Activated CD4-positive, alpha-beta T cell treated with anti-CD3 and anti-CD28 coated beads, Interleukin-2, amount 50 U/mL, for 4 hours (primary cell): ENCODE results near the gene EHF.
"Not testable (repeated sequence)": the region's sequence is repeated elsewhere in the genome, so short reads cannot be mapped to it uniquely, and the experiment has no call there.

Source experiments
- DNase-seq, 2 experiments: peaks; one replicate each; pipeline ENCODE4 v3.0.0-alpha.2; 2020

Gene EHF

DNA sequence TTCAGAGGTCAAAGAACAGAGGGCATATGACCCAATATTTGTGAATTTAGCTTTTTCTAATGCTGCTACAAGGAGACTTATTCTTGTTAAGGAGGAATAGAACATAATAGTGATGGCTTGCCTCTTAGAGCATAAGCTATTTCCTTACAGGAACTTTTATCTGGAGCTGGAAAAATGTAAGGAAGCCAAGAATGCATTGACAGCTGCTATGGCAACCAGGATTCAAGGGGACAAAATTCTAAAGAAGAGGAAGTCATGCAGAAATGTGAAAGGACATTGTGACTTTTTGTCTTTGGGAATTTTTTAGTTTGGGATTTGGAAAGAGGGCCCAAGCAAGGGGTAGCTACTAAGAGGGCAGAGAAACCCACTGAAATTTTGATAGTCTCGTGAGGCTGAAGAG is 51.1 kb downstream of the EHF start:
- no peak for DNase-seq

DNA sequence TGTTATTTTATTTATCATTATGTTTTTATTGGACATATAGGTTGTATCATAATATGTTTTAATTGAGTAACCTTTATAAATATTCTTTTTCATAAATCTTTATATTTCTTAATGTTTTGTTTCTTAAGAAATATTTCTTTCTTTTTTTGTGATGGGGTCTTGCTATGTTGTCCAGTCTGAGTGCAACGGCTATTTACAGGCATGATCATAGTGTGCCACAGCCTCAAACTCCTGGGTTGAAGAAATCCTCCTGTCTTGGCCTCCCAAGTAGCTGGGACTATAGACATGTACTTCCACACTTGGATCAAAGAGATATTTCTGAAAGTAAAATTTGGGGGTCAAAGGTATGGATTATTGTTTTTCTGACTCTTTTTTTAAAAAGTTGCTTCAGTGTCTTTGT is 53.1 kb downstream of the EHF start:
- no peak for DNase-seq

DNA sequence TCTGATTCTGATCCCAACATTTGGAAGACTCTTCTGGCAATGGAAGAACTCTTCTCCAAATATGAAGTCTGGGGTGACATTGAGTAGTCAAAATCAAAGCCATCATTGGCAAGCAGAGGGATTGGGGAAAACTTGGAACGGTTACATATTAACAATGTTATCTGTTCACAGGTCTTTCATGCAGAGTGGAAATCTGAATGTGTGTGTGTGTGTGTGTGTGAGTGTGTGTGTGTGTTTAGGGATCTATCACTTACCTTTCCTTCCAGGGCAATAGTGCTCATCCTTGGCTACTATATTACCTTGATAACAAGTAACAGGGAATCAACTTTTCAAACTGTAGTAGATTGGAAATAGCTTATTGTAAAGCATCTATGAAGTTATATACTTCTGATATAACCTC is 55.3 kb downstream of the EHF start:
- DNase-seq: no peak

DNA sequence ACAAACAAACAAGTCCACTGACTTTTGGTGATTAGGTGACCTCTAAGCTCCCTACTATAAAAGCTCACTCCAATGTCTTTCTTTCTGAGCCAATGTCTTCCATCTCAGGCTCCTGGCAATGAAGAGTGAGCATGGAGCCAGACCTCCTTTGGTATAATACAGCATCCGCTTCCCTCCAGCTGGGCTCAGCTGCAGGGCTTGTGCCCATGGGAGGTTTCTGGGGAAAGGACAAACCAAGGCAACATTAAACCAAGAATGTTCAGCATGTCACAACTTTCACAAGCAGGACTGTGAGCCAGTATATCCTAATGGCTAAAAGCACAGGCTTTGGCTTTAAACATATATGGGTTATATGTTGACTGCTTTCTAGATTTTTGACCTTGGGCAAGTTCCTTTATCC is 58.8 kb downstream of the EHF start:
- no peak for DNase-seq

GRCh38 chr11:34680206-34680605 is 59.3 kb downstream of the EHF start:
- no peak for DNase-seq

GRCh38 chr11:34680918-34681586 is 60.2 kb downstream of the EHF start:
- no peak for DNase-seq

DNA sequence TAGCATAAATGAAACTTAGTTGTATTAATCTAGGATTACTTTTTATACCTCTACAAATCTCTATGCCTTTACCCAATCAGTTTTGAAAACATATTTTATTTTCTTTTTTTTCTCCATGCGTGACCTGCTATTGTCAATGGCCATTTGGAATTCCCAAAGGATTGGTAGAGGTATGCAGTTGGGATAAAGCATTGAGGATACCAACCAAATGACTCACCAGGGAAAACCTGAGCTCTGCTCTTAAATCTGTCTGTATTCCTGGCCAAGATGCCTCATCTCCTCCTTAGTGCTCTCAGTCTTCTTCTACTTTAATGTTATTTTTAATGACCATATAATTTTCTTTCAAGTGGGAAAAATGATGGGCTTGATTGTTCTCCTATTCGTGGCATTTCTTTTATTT is 61.9 kb downstream of the EHF start:
- no peak for DNase-seq

DNA sequence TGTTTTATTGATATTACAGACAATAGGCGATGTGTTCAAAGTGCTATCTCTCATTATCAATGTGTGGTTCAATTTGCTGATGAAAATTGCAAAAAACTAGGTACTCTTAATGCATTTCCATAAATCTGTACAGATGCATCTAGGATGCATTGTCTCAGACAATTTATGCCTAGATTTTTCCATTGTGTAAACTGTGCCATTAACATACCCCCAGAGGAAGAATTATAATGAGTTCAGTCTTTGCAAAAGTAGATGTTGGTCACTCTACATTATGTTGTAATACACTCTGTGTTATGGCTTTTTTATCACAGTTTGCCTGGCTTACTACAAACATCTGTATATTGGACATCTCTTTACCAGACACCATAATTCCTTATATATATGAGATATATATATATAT is 62.5 kb downstream of the EHF start:
- no peak for DNase-seq

DNA sequence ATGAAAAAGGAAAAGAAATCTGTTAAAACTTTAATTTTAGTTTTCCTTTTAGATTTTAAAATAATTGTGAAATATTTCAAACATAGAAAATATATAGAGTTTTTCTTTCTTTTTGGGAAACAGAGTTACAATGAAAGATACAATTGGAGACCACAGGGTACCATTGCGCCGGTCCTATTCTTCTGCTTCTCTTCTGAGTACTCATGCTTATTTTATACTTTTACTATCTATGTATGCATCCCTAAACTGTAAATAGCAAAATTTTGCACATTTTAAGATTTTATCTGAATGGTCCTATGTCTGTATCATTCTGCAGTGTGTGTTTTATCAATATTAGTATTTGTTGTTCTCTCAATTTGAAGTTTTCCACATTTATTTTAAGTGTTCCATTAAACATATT is 65.0 kb downstream of the EHF start:
- no peak for DNase-seq

- not testable (repeated sequence) for DNase-seq
These were observed 71.4 kb downstream of the EHF start for GRCh38 chr11:34692299-34692698.

DNA sequence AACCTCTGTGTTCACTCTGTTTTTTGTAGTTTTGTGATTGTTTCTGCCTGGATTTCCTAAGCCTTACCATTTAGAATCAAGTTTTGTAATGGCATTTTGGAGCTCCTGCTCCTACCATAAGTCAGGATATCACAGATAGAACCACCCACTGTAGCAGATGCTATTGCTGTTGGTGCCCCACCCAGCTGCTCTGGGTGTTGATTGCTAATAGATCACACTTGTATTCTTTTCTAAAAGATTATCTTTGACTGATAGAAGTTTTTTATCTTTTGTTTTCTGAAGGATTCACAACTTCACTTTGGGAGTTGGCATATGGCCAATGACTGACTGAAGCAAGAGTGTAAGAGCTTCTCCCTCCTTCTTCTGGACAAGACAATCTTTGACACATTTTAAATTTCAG is 76.0 kb downstream of the EHF start:
- DNase-seq: no peak

- DNase-seq: no peak
These were observed 86.0 kb downstream of the EHF start for GRCh38 chr11:34706709-34707461.

- no peak for DNase-seq
These were observed 86.6 kb downstream of the EHF start for GRCh38 chr11:34707462-34707840.
